Kidney epithelial cell (primary cell): ENCODE measurements around the gene EFCAB6. TPM values are rescaled to one million over a fixed set of nuclear protein-coding genes. Genes with fewer than 3 reads are reported as not detected.

Source experiments
- DNase-seq: peaks from one replicate; pipeline ENCODE4 v3.0.0-alpha.2; 2010; ENCODE audit warnings: low read depth
- H3K27me3 ChIP-seq: 2 replicates; pipeline ENCODE4 v1.6.0; 2011; ENCODE audit warnings: low read length; ENCODE audit not compliant: control insufficient read depth, insufficient read depth
- H3K36me3 ChIP-seq: 2 replicates; pipeline ENCODE4 v1.5.1; 2011; ENCODE audit warnings: low read length; ENCODE audit not compliant: control insufficient read depth, insufficient read depth
- H3K4me3 ChIP-seq: 2 replicates; pipeline ENCODE4 v1.5.1; 2011; ENCODE audit warnings: low read depth, mild to moderate bottlenecking, control low read depth, low read length
- total RNA-seq: library from RNA; depleted of rRNA; stranded (reverse); fragments of >200 nt; gene quantifications from 2 replicates; pipeline ENCODE4 v1.2.3, GENCODE V29; 2015
- TF ChIP-seq, protein P1 (sequence below): IDR thresholded peaks from 2 replicates; pipeline ENCODE4 v1.5.1; 2011; ENCODE audit warnings: mild to moderate bottlenecking, moderate library complexity, low read length, control low read depth, inconsistent platforms; ENCODE audit not compliant: insufficient read depth, poor library complexity, severe bottlenecking

Gene EFCAB6
- total RNA-seq, 1 donor from 2014 or later = 2.3 TPM

DNA sequence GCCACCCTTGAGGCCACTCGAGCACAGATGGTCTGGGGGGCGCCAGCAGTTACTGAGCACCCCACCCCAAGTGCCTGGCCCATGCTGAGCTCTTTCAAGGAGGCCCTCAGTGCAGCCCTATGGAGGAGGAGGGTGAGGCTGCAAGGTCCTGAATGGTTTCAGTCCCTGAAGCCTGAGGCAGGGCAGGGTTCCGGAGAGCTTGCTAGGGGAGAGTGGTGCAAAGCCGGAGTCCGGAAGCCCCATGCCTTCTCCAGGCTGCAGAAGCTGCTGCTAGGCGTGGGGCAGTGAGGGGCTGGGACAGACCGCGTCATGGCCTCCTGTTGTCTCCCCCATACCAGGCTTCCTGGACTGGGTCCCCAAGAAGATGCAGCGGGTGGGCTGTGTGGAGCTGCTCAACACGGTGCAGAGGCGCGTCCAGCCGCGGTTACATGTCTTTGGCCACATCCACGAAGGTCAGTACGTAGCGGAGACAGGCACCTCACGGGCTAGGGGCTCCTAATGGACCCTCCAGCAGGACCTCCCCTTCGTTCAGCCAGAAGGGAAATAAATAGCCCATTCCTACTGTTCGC is 309.7 kb downstream of the EFCAB6 start:
- H3K36me3 ChIP-seq = no peaks in the 10 kb centered on the region
- TF ChIP-seq, protein P1, sequence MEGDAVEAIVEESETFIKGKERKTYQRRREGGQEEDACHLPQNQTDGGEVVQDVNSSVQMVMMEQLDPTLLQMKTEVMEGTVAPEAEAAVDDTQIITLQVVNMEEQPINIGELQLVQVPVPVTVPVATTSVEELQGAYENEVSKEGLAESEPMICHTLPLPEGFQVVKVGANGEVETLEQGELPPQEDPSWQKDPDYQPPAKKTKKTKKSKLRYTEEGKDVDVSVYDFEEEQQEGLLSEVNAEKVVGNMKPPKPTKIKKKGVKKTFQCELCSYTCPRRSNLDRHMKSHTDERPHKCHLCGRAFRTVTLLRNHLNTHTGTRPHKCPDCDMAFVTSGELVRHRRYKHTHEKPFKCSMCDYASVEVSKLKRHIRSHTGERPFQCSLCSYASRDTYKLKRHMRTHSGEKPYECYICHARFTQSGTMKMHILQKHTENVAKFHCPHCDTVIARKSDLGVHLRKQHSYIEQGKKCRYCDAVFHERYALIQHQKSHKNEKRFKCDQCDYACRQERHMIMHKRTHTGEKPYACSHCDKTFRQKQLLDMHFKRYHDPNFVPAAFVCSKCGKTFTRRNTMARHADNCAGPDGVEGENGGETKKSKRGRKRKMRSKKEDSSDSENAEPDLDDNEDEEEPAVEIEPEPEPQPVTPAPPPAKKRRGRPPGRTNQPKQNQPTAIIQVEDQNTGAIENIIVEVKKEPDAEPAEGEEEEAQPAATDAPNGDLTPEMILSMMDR = no peak
- no peaks in the 10 kb centered on the region for H3K27me3 ChIP-seq
- DNase-seq = no peak
- no peak overlapping the region for H3K4me3 ChIP-seq

DNA sequence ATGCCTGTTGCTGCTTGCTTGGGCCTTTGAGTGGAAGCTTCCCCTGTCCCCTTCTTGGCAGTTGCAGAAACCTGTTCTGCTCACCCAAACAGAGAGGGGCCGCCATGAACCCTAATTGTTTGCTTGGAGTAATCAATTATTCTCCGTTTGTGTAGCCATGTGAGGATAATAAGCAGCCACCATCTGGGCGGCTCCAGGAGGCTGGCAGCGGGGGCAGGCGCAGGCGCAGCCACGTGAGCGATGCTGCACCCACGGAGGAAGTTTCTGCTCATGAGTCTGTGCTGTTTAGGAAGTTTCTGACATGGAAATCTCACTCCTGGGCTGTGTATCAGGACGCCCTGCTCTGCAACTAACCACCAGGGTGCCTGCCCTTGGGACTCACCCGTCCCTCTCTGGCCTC is 310.2 kb downstream of the EFCAB6 start:
- TF ChIP-seq, protein P1 = no peak
- Histone ChIP-seq H3K36me3 (no peaks in the 10 kb centered on the region), H3K27me3 (no peaks in the 10 kb centered on the region), H3K4me3 (no peak overlapping the region)
- no peak for DNase-seq

GRCh38 chr22:43500792-43501785 is 311.0 kb downstream of the EFCAB6 start:
- TF ChIP-seq, protein P1 = no peak
- no peak overlapping the region for H3K4me3 ChIP-seq
- DNase-seq = no peak
- no peaks in the 10 kb centered on the region for H3K36me3 ChIP-seq
- H3K27me3 ChIP-seq = no peaks in the 10 kb centered on the region

DNA sequence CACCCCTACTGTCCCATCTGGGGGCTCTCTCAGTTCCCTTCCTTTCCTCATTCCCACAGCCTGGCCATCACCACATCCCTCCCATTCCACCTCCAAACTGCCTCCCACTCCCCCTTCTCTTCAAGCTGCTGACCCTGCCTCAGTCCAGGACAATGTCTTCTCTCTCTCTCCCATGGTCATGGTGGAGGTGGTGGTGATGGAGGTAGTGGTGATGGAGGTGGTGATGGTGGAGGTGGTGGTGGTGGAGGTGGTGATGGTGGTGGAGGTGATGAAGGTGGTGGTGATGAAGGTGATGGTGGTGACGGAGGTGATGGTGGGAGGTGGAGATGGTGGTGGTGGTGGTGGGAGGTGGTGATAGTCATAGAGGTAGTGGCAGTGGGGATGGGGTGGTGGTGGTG is 313.2 kb downstream of the EFCAB6 start:
- no peak for DNase-seq
- Histone ChIP-seq H3K36me3 (no peaks in the 10 kb centered on the region), H3K4me3 (no peak overlapping the region), H3K27me3 (no peaks in the 10 kb centered on the region)
- TF ChIP-seq, protein P1 = no peak

- H3K36me3 ChIP-seq = no peaks in the 10 kb centered on the region
- H3K4me3 ChIP-seq = no peak overlapping the region
- no peaks in the 10 kb centered on the region for H3K27me3 ChIP-seq
- TF ChIP-seq, protein P1 = no peak
- DNase-seq = no peak
Observed at GRCh38 chr22:43497956-43498855, 313.9 kb downstream of the EFCAB6 start.
